ENCODE data around the gene SWAP70. TPM values are rescaled to one million over a fixed set of nuclear protein-coding genes. Genes with fewer than 3 reads are reported as not detected.

SWAP70 gene
- total RNA-seq, 1 donor from 2014 or later: 14.6 TPM

DNA sequence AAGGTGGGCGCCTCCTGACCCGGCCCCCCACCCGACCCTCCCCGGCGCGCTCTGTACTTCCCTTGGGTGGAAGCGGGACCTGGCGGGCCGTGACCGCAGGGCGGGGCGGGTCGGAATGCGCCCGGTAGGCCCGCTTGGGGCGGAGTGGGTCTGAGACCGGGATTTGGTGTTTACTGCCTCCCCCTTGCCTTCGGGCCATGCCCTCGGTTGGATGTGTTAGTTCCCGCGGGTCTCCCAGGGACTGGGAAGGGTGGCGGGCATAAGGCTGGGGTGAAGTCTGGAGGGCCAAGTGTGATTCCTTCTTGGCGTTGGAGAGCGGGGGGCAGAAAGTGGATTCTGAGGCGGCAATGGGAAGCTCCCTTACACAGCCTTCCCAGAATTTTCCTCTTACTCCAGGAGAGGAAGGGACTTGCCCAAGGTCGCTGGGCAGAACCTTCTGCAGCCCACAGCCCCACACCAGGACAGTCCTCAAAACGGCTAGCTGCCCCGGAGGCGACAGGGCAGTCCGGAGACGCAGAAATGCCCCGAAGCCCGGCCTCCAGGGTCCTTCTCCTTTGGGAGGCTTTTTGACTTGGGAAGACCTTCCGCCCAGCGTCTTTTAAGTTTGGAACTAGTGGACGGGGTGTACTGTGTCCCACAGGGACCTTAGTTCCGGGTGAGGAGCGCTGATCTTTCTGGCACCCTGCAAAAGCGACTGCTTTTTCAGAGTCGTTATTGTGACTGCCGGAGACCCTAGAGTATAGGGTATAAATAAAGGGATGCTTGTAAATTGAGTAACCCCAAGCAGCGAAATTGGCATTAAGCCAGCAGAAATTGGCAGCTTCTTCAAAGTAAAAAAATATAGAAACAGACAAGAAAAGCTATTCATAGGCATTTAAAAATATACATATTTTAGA lies 647 bp downstream of the SWAP70 start:
- Histone ChIP-seq H3K27me3 (ENCODE audit: control insufficient read depth in 3 of 3, insufficient read depth in 3 of 3, low read length in 3 of 3) (no peaks in the 10 kb centered on the region), H3K9ac (ENCODE audit: low read depth in 1 of 3, low read length in 3 of 3) (peak overlapping the region; percentile 73 to 89 (median 86)), H3K4me3 (ENCODE audit: low read length in 3 of 3) (peak overlapping the region; percentile 87 to 91 (median 90)), H3K36me3 (ENCODE audit: control insufficient read depth in 3 of 3, insufficient read depth in 3 of 3, low read length in 3 of 3) (no peaks in the 10 kb centered on the region), H3K4me1 (ENCODE audit: control insufficient read depth in 3 of 3, insufficient read depth in 3 of 3, low read length in 3 of 3) (peaks cover 5 to 8% (median 7%) of the 10 kb centered on the region in 3 donors), H3K9me3 (ENCODE audit: control insufficient read depth in 3 of 3, low read length in 3 of 3) (peaks cover 0 to 5% (median 0%) of the 10 kb centered on the region in 3 donors), H3K27ac (ENCODE audit: low read depth, low read length) (peak overlapping the region; percentile 88)

- H3K36me3 ChIP-seq (ENCODE audit: control insufficient read depth in 3 of 3, insufficient read depth in 3 of 3, low read length in 3 of 3): no peaks in the 10 kb centered on the region
- H3K27ac ChIP-seq (ENCODE audit: low read depth, low read length): no peak overlapping the region
- peaks cover 5 to 8% (median 7%) of the 10 kb centered on the region in 3 donors for H3K4me1 ChIP-seq (ENCODE audit: control insufficient read depth in 3 of 3, insufficient read depth in 3 of 3, low read length in 3 of 3)
- no peaks in the 10 kb centered on the region for H3K27me3 ChIP-seq (ENCODE audit: control insufficient read depth in 3 of 3, insufficient read depth in 3 of 3, low read length in 3 of 3)
- H3K4me3 ChIP-seq (ENCODE audit: low read length in 3 of 3): no peak overlapping the region
- H3K9me3 ChIP-seq (ENCODE audit: control insufficient read depth in 3 of 3, low read length in 3 of 3): peaks cover 0 to 5% (median 0%) of the 10 kb centered on the region in 3 donors
- H3K9ac ChIP-seq (ENCODE audit: low read depth in 1 of 3, low read length in 3 of 3): no peak overlapping the region
Measured at GRCh38 chr11:9665749-9666148, 1.9 kb downstream of the SWAP70 start.

GRCh38 chr11:9669954-9670353 lies 6.1 kb downstream of the SWAP70 start:
- Histone ChIP-seq H3K27ac (ENCODE audit: low read depth, low read length) (no peak overlapping the region), H3K36me3 (ENCODE audit: control insufficient read depth in 3 of 3, insufficient read depth in 3 of 3, low read length in 3 of 3) (peaks cover 0 to 2% (median 0%) of the 10 kb centered on the region in 3 donors), H3K9ac (ENCODE audit: low read depth in 1 of 3, low read length in 3 of 3) (no peak overlapping the region), H3K27me3 (ENCODE audit: control insufficient read depth in 3 of 3, insufficient read depth in 3 of 3, low read length in 3 of 3) (no peaks in the 10 kb centered on the region), H3K9me3 (ENCODE audit: control insufficient read depth in 3 of 3, low read length in 3 of 3) (peaks cover 0 to 5% (median 0%) of the 10 kb centered on the region in 3 donors), H3K4me3 (ENCODE audit: low read length in 3 of 3) (no peak overlapping the region), H3K4me1 (ENCODE audit: control insufficient read depth in 3 of 3, insufficient read depth in 3 of 3, low read length in 3 of 3) (no peaks in the 10 kb centered on the region)

- Histone ChIP-seq H3K27ac (ENCODE audit: low read depth, low read length) (no peak overlapping the region), H3K4me1 (ENCODE audit: control insufficient read depth in 3 of 3, insufficient read depth in 3 of 3, low read length in 3 of 3) (peaks cover 0 to 3% (median 0%) of the 10 kb centered on the region in 3 donors), H3K4me3 (ENCODE audit: low read length in 3 of 3) (no peak overlapping the region), H3K9me3 (ENCODE audit: control insufficient read depth in 3 of 3, low read length in 3 of 3) (no peaks in the 10 kb centered on the region), H3K36me3 (ENCODE audit: control insufficient read depth in 3 of 3, insufficient read depth in 3 of 3, low read length in 3 of 3) (peaks cover 0 to 2% (median 0%) of the 10 kb centered on the region in 3 donors), H3K27me3 (ENCODE audit: control insufficient read depth in 3 of 3, insufficient read depth in 3 of 3, low read length in 3 of 3) (no peaks in the 10 kb centered on the region), H3K9ac (ENCODE audit: low read depth in 1 of 3, low read length in 3 of 3) (no peak overlapping the region)
Measured at GRCh38 chr11:9672288-9672916, 8.5 kb downstream of the SWAP70 start.

GRCh38 chr11:9672918-9673317 lies 9.0 kb downstream of the SWAP70 start:
- Histone ChIP-seq H3K36me3 (ENCODE audit: control insufficient read depth in 3 of 3, insufficient read depth in 3 of 3, low read length in 3 of 3) (peaks cover 0 to 2% (median 0%) of the 10 kb centered on the region in 3 donors), H3K4me1 (ENCODE audit: control insufficient read depth in 3 of 3, insufficient read depth in 3 of 3, low read length in 3 of 3) (peaks cover 0 to 3% (median 0%) of the 10 kb centered on the region in 3 donors), H3K9me3 (ENCODE audit: control insufficient read depth in 3 of 3, low read length in 3 of 3) (no peaks in the 10 kb centered on the region), H3K27ac (ENCODE audit: low read depth, low read length) (no peak overlapping the region), H3K27me3 (ENCODE audit: control insufficient read depth in 3 of 3, insufficient read depth in 3 of 3, low read length in 3 of 3) (no peaks in the 10 kb centered on the region), H3K4me3 (ENCODE audit: low read length in 3 of 3) (no peak overlapping the region), H3K9ac (ENCODE audit: low read depth in 1 of 3, low read length in 3 of 3) (no peak overlapping the region)

- peaks cover 0 to 3% (median 0%) of the 10 kb centered on the region in 3 donors for H3K4me1 ChIP-seq (ENCODE audit: control insufficient read depth in 3 of 3, insufficient read depth in 3 of 3, low read length in 3 of 3)
- H3K9me3 ChIP-seq (ENCODE audit: control insufficient read depth in 3 of 3, low read length in 3 of 3): no peaks in the 10 kb centered on the region
- H3K4me3 ChIP-seq (ENCODE audit: low read length in 3 of 3): no peak overlapping the region
- no peak overlapping the region for H3K9ac ChIP-seq (ENCODE audit: low read depth in 1 of 3, low read length in 3 of 3)
- no peaks in the 10 kb centered on the region for H3K27me3 ChIP-seq (ENCODE audit: control insufficient read depth in 3 of 3, insufficient read depth in 3 of 3, low read length in 3 of 3)
- no peak overlapping the region for H3K27ac ChIP-seq (ENCODE audit: low read depth, low read length)
- H3K36me3 ChIP-seq (ENCODE audit: control insufficient read depth in 3 of 3, insufficient read depth in 3 of 3, low read length in 3 of 3): peaks cover 0 to 2% (median 0%) of the 10 kb centered on the region in 3 donors
Measured at GRCh38 chr11:9675691-9676090, 11.8 kb downstream of the SWAP70 start.

- Histone ChIP-seq H3K27ac (ENCODE audit: low read depth, low read length) (no peak overlapping the region), H3K9ac (ENCODE audit: low read depth in 1 of 3, low read length in 3 of 3) (no peak overlapping the region), H3K4me3 (ENCODE audit: low read length in 3 of 3) (no peak overlapping the region), H3K9me3 (ENCODE audit: control insufficient read depth in 3 of 3, low read length in 3 of 3) (no peaks in the 10 kb centered on the region), H3K27me3 (ENCODE audit: control insufficient read depth in 3 of 3, insufficient read depth in 3 of 3, low read length in 3 of 3) (no peaks in the 10 kb centered on the region), H3K36me3 (ENCODE audit: control insufficient read depth in 3 of 3, insufficient read depth in 3 of 3, low read length in 3 of 3) (peaks cover 0 to 1% (median 0%) of the 10 kb centered on the region in 3 donors), H3K4me1 (ENCODE audit: control insufficient read depth in 3 of 3, insufficient read depth in 3 of 3, low read length in 3 of 3) (peaks cover 0 to 3% (median 0%) of the 10 kb centered on the region in 3 donors)
Measured at GRCh38 chr11:9677951-9678350, 14.1 kb downstream of the SWAP70 start.

GRCh38 chr11:9678576-9678975 lies 14.7 kb downstream of the SWAP70 start:
- H3K4me3 ChIP-seq (ENCODE audit: low read length in 3 of 3): no peak overlapping the region
- peaks cover 0 to 3% (median 0%) of the 10 kb centered on the region in 3 donors for H3K4me1 ChIP-seq (ENCODE audit: control insufficient read depth in 3 of 3, insufficient read depth in 3 of 3, low read length in 3 of 3)
- H3K9me3 ChIP-seq (ENCODE audit: control insufficient read depth in 3 of 3, low read length in 3 of 3): no peaks in the 10 kb centered on the region
- H3K9ac ChIP-seq (ENCODE audit: low read depth in 1 of 3, low read length in 3 of 3): no peak overlapping the region
- H3K27ac ChIP-seq (ENCODE audit: low read depth, low read length): no peak overlapping the region
- H3K27me3 ChIP-seq (ENCODE audit: control insufficient read depth in 3 of 3, insufficient read depth in 3 of 3, low read length in 3 of 3): no peaks in the 10 kb centered on the region
- H3K36me3 ChIP-seq (ENCODE audit: control insufficient read depth in 3 of 3, insufficient read depth in 3 of 3, low read length in 3 of 3): no peaks in the 10 kb centered on the region

DNA sequence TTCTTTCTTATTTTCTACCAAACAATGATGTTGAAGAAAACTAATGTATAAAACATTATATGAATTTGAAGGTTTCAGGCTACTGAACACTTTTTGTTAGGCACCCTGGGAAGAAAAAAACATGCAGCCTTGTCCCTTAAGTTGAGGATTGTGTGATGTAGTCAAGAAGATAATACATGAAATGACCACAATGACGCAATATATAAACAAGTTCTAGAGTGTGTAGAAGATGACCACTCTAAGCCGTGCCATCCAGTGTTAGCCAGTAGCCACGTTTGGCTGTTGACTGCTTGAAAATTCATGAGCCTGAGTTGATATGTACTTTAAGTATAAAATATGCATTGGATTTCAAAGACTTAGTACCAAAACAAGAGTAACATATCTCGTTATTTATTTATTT lies 16.2 kb downstream of the SWAP70 start:
- Histone ChIP-seq H3K4me1 (ENCODE audit: control insufficient read depth in 3 of 3, insufficient read depth in 3 of 3, low read length in 3 of 3) (peaks cover 0 to 3% (median 0%) of the 10 kb centered on the region in 3 donors), H3K36me3 (ENCODE audit: control insufficient read depth in 3 of 3, insufficient read depth in 3 of 3, low read length in 3 of 3) (no peaks in the 10 kb centered on the region), H3K27me3 (ENCODE audit: control insufficient read depth in 3 of 3, insufficient read depth in 3 of 3, low read length in 3 of 3) (no peaks in the 10 kb centered on the region), H3K9ac (ENCODE audit: low read depth in 1 of 3, low read length in 3 of 3) (no peak overlapping the region), H3K27ac (ENCODE audit: low read depth, low read length) (no peak overlapping the region), H3K9me3 (ENCODE audit: control insufficient read depth in 3 of 3, low read length in 3 of 3) (no peaks in the 10 kb centered on the region), H3K4me3 (ENCODE audit: low read length in 3 of 3) (no peak overlapping the region)

Measured in skeletal muscle tissue (tissue), 4 donors.